ENCODE results near the gene EP300.
"Not testable (repeated sequence)": the region's sequence is repeated elsewhere in the genome, so short reads cannot be mapped to it uniquely, and the experiment has no call there.

Gene EP300

DNA sequence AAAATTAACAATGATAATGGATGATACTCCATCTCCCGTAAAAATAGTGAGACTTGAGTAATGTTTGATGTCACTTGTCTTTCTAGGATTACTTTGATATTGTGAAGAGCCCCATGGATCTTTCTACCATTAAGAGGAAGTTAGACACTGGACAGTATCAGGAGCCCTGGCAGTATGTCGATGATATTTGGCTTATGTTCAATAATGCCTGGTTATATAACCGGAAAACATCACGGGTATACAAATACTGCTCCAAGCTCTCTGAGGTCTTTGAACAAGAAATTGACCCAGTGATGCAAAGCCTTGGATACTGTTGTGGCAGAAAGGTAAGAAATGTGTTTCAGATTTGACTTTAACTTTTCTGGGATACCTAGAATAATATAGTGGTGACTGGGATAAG is 64.7 kb downstream of the EP300 start:
- DNase-seq = no peak

- no peak for DNase-seq
Observed at GRCh38 chr22:41169157-41169556, 76.8 kb downstream of the EP300 start.

DNA sequence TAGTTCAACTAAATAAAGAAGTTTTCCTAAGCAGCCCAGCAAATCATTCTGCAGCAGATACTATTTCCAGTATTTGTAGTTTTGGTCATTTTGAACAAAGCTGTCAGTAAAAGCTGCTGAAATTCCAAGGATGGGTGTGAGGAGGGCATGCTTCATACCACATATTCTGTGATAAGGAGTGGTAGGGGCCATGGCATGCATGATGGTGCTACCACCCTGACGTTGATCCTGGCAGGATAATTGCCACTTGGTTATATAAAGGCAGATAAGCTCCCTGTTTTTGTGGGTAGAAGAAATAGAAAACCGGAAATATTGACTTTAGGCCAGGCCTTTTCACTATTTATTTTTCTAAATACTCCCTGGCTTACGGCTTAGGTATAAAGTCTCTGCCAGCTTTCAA is 79.6 kb downstream of the EP300 start:
- no peak for DNase-seq

DNA sequence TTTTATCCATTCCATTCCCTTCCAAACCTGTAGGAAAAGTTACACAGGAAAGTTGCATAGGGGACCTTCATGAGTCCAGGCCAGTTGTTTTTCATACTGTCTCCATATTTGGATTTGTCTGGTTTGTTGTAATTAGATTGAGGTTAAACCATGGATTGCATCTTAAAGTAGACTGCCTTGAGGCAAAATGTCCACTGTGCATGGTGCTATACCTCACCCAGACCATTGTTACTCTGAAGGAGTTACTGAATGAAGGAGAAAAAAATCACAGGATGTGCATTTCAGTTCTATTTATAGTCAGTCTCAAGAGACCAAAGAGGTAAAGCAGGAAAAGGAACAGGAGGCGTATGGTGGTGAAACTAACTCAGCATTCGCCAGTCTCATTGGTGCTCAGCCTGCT is 83.2 kb downstream of the EP300 start:
- DNase-seq = no peak

DNA sequence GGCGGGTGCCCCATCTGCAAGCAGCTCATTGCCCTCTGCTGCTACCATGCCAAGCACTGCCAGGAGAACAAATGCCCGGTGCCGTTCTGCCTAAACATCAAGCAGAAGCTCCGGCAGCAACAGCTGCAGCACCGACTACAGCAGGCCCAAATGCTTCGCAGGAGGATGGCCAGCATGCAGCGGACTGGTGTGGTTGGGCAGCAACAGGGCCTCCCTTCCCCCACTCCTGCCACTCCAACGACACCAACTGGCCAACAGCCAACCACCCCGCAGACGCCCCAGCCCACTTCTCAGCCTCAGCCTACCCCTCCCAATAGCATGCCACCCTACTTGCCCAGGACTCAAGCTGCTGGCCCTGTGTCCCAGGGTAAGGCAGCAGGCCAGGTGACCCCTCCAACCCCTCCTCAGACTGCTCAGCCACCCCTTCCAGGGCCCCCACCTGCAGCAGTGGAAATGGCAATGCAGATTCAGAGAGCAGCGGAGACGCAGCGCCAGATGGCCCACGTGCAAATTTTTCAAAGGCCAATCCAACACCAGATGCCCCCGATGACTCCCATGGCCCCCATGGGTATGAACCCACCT is 84.7 kb downstream of the EP300 start:
- DNase-seq = no peak

DNA sequence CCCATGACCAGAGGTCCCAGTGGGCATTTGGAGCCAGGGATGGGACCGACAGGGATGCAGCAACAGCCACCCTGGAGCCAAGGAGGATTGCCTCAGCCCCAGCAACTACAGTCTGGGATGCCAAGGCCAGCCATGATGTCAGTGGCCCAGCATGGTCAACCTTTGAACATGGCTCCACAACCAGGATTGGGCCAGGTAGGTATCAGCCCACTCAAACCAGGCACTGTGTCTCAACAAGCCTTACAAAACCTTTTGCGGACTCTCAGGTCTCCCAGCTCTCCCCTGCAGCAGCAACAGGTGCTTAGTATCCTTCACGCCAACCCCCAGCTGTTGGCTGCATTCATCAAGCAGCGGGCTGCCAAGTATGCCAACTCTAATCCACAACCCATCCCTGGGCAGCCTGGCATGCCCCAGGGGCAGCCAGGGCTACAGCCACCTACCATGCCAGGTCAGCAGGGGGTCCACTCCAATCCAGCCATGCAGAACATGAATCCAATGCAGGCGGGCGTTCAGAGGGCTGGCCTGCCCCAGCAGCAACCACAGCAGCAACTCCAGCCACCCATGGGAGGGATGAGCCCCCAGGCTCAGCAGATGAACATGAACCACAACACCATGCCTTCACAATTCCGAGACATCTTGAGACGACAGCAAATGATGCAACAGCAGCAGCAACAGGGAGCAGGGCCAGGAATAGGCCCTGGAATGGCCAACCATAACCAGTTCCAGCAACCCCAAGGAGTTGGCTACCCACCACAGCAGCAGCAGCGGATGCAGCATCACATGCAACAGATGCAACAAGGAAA is 85.4 kb downstream of the EP300 start:
- no peak for DNase-seq

GRCh38 chr22:41178425-41178975 is 86.1 kb downstream of the EP300 start:
- no peak for DNase-seq

DNA sequence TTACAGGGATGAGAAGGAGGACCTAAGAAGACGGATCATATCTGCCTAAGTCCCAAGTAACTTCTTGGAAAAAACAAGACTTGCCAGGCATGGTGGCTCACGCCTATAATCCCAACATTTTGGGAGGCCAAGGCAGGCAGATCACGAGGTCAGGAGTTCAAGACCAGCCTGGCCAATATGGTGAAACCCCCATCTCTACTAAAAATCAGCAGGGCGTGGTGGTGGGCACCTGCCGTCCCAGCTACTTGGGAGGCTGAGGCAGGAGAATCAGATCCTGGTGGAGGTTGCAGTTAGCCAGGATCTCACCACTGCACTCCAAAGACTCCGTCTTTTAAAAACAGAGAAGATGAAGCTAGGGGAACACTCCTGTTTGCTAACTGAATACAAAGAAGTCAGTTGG is 88.0 kb downstream of the EP300 start:
- DNase-seq = not testable (repeated sequence)

GRCh38 chr22:41180926-41181325 is 88.5 kb downstream of the EP300 start:
- DNase-seq = no peak

- no peak for DNase-seq
Observed at GRCh38 chr22:41181349-41182241, 89.2 kb downstream of the EP300 start.

- no peak for DNase-seq
Observed at GRCh38 chr22:41184679-41185078, 92.3 kb downstream of the EP300 start.

- DNase-seq = no peak
Observed at GRCh38 chr22:41191467-41191866, 99.1 kb downstream of the EP300 start.

DNA sequence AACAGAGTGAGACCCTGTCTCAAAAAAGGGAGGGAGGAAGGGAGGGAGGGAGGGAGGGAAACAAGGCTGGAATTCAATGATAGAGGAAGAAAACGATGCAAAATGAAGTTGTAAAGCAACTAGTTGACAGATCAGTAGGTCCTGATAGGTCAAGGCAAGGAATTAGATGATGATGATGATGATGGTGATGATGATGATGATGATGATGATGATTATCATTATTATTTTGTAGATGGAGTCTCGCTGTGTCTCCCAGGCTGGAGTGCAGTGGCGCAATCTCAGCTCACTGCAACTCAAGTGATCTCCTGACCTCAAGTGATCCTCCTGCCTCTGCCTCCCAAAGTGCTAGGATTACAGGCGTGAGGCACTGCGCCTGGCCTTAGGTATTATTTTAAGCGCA is 101.4 kb downstream of the EP300 start:
- no peak for DNase-seq

- peak; percentile 89 for DNase-seq
Observed at GRCh38 chr22:41197038-41197972, 104.9 kb downstream of the EP300 start.

DNA sequence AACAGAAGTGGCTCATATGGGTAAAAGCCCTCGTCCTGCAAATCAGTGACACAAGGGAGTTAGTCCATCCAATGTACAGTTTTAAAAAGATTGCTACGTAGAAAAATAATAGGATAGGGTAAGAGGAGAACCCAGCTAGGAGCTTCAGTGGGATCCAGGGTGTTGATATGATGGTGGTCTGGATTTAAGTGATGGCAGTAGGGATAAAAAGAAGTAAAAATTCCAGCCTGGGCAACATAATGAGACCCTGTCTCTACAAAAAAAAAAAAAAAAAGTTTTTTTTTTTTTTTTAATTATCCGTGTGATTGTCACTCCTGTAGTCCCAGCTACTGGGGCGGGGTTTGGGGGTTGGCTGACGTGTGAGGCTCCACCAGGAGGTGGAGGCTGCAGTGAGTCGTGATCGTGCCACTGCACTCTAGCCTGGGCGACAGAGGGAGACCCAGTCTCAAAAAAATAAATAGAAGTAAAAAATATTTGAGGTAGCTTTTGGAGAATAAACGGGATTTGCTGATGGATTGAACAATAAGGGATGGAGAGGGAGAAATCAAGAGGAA is 105.7 kb downstream of the EP300 start:
- DNase-seq = peak; percentile 81

DNA sequence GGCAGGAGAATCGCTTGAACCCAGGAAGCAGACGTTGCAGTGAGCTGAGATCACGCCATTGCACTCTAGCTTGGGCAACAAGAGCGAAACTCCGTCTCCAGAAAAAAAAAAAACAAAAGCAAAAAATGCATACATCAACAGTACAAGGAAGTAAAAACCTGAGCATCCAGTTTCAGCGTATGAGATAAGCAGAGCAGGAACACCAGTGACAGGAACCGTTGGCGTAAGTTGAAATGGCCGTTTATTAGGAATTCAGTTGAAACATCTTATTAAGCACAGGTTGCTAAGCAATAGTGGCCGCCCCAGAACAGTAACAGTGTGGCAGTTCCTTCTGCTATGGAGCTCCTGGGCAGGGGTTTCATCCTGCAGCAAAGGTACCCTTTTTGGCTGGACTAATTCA is 108.7 kb downstream of the EP300 start:
- DNase-seq = no peak

GRCh38 chr22:41203118-41203517 is 110.7 kb downstream of the EP300 start:
- DNase-seq = no peak

GRCh38 chr22:41204066-41204465 is 111.7 kb downstream of the EP300 start:
- no peak for DNase-seq

DNA sequence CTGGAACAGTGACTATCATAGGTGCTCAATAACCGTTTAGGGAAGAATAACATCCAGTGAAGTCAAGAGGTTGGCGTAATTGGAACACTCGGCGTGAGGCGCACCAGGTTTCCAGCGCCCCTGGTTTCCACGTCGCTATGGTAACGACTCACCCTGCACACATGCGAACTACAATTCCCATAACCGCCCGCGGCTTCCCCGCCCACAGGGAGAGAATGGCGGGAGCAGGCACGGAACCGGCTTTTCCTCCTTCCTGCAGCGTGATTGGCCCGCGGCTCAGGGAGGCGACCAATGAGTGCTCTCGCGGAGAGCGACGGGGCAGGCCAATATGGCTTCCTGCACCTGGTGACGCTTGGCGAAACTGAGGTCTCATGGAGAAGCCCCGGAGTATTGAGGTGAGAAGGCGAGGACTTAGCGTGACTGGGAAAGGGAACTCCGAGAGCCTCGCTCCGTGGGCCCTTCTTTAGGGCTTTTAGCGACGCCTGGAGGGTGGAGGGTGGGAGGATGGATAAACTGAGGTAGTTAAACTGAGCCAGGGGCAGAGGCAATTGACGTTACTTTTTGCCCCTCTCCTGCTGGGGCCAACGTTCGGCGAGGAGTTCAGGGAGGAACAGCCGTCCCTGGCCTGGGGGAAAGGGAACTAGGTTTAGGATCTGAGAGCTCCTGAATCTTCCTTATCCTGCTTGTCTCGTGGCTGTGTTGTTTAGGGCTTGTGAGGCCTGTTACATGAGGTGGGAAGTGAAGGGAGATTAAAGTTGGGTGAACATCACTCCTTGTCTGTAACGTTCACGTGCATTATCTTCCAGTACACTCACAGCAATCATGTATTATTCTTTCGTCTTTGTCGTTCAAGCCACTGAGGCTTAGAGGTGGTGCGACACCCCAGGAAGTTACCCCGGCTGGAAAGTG is 112.9 kb downstream of the EP300 start, which contains the start of gene L3MBTL2:
Gene L3MBTL2, plus strand, starts transcription at position 321 of the 909 bp plus-strand sequence. Its CDS starts 51 bp downstream, at position 372.
- peak; percentile 99 for DNase-seq

DNA sequence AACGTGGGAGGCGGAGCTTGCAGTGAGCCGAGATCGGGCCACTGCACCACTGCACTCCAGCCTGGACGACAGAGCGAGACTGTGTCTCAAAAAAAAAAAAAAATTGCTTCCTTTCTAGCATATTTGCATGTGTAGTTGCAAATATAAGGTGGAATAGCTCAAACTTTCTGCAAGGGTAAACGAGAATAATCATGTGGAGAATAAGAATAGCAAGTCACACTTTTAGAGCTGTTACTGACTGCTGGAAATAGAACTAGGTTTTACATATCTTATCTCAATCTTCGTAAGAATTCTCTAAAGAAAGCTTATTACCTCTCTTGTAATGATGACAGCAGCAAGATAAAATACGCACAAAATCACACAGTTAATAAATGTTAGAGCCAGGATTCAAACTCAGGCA is 114.3 kb downstream of the EP300 start:
- DNase-seq = no peak

DNA sequence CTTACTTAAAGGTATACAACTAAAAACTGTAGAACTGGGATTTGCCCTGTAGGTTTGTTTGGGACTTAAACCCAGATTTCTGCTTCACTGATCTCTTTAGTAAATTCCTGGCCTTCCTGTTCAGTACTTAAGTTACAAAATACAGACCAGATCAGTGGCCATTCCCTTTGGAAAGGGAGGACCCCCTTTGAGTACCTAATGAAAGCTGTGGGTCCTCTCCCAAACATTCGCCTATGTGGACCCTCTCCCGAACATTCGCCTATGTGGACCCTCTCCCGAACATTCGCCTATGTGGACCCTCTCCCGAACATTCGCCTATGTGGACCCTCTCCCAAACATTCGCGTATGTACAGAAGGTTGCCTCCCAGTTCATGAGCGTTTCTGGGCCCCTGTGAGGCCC is 123.0 kb downstream of the EP300 start:
- no peak for DNase-seq

Data from stimulated activated CD4-positive, alpha-beta T cell treated with anti-CD3 and anti-CD28 coated beads, Interleukin-15, amount 100 ng/mL, for 24 hours (primary cell).